ENCODE measurements around the gene BCKDHA.
"Not testable (repeated sequence)": the region's sequence is repeated elsewhere in the genome, so short reads cannot be mapped to it uniquely, and the experiment has no call there.

Gene BCKDHA

DNA sequence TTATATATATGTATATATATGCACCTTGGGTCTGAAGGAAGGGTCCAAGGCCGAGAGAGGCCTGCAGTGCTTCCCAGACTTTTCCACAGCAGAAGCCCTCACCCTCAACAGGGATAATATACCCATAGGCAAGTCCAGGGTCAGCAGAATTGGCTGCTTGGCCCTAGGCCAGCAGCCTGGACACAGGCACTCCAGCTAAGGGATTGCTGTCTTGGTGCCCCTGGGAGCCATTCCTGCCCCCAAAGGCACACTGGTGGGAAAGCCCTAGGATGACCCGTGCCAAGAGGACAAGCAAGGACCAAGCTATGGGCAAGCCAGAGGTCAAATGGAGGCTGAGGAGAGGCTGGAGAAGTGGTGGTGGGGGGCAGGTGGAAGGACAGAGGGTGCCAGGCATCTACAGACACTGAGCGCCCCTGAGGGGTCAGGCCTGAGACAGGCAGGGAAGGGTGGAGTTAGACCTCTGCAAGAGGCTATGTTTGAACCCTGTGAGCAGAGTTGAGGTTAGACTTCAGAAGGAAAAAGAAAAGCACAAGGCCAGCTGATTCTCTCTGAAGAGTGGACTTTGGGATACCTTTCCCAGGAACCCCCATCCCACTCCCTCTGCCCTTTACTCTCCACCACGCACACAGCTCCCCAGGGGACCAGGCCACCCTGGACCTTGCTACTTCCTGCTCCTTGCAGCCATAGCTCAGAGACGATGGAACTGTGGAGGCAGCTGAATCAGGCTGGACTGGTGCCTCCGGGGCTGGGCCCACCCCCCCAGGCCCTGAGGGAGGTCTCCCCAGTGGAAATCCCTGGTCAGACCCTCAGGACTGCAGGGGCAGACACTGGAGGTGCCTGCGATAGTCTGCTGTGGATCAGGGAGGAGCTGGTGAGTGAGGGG is 45.1 kb downstream of the BCKDHA start, which contains the start of gene ERICH4:
TSS of gene ERICH4 (plus strand) at position 684 of the 883 bp plus-strand sequence. CDS start at position 698, 14 bp downstream.
- no peak for DNase-seq (ENCODE audit: low read depth in 2 of 2, low spot score in 1 of 2)

DNA sequence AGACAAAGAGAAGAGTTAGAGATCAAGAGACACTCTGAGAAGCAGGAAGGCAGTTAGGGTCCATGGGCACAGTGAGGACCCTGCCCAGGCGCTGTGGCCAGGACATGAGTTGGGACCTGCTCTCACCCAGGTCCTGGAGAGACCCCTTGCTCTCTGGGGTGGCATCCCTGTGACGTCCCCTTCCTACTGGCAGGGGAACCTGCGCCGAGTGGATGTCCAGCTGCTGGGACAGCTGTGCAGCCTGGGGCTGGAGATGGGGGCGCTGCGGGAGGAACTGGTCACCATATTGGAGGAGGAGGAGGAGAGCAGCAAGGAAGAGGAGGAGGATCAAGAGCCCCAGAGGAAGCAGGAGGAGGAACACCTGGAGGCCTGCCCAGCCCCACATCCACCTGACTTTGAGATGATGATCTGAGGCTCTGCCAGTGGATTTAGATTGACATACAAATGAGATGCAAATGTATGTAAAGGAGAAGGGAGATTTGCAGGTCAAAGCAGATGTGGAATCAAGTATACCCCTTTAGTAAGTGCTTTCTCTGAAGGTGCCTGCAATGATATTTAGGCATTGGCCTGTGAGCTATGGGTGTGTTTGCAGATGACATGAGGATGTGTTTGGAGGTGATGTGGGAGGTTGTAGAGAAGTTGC is 46.3 kb downstream of the BCKDHA start:
- no peak for DNase-seq (ENCODE audit: low read depth in 2 of 2, low spot score in 1 of 2)

DNA sequence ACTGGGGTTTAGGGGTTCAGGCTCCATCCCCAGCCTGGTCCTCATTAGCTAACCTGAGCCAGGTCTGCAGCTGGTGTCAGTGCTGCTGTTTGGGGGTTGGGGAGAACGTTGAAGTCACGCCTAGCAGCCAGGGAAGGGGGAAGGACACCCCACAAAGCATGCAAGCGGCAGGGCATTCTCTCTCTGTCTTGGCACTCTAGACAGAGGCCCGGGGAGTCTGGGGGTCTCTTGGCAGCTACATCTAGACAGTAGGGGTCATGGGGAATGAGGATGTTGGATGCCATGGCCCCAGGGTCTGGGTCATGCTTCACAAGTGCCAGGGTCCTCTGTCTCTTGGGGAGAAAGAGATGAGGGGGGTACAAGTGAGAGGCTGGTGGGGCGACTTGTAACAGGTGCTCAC is 48.0 kb downstream of the BCKDHA start:
- no peak for DNase-seq (ENCODE audit: low read depth in 2 of 2, low spot score in 1 of 2)

DNA sequence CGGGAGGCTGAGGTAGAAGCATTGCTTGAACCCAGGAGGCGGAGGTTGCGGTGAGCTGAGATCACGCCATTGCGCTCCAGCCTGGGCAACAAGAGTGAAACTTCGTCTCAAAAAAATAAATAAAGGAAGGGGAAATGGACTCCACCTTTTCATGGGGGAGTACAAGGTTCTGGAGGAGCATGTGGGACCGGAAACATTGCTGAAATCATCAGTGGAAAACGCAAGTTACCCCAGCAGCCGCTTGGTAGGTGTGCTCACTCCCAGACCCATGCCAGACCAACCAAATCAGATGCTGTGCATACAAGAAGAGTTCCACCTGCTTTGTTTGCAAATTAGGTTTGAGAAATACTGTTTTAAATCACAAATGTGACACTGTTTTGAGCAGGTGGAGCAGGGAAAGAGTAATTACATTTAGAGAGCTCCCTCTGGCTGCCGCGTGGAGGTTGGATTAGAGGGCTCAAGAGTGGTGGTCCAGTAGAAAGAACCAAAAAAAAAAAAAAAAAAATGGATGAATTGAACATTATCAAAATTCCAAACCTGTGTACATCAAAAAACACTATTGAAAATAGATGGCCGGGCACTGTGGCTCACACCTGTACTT is 50.2 kb downstream of the BCKDHA start:
- no peak for DNase-seq (ENCODE audit: low read depth in 2 of 2, low spot score in 1 of 2)

DNA sequence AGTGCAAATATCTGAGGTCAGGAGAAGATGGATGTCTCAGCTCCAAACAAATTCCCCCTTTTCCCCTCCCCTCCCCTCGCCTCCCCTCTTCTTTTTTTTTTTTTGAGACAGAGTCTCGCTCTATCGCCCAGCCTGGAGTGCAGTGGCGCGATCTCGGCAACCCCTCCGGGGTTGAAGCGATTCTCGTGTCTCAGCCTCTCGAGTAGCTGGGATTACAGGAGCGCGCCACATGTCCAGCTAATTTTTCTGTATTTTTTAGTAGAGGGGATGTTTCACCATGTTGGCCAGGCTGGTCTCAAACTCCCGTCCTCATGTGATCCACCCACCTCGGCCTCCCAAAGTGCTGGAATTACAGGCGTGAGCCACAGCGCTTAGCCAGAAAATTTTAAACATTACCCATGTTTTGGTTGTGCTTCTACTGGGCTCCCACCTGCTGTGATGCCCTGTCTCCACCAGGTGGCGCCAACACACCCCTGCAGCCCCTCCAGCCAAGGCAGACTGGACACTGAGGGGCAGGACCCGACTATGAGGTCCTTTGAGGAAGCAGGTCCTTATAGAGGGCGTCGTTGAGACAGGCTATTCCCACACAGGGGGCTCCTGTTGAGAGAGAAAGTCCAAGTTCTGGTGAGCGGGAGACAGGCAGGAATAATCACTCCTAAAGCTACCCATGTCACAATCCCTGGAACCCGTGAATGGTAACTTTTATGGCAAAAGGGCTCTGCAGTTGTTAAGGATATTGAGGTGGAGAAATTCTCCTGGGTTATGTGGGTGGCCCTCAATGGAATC is 51.7 kb downstream of the BCKDHA start:
- peak; percentile 41 to 49 for DNase-seq (ENCODE audit: low read depth in 2 of 2, low spot score in 1 of 2)

DNA sequence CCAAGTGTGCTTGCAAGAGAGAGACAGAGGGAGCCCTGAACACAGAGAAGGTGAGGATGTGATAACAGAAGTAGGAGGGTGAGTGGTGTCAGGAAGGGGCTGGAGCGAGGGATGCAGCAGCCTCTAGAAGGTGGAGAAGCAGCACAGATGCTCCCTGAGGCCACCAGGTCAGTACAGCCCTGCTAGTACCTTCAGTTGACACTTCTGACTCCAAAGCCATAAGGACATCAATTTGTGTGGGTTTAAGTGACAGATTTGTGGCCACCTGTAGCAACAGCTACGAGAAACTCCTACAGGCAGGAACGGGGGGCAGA is 52.2 kb downstream of the BCKDHA start:
- no peak for DNase-seq (ENCODE audit: low read depth in 2 of 2, low spot score in 1 of 2)

DNA sequence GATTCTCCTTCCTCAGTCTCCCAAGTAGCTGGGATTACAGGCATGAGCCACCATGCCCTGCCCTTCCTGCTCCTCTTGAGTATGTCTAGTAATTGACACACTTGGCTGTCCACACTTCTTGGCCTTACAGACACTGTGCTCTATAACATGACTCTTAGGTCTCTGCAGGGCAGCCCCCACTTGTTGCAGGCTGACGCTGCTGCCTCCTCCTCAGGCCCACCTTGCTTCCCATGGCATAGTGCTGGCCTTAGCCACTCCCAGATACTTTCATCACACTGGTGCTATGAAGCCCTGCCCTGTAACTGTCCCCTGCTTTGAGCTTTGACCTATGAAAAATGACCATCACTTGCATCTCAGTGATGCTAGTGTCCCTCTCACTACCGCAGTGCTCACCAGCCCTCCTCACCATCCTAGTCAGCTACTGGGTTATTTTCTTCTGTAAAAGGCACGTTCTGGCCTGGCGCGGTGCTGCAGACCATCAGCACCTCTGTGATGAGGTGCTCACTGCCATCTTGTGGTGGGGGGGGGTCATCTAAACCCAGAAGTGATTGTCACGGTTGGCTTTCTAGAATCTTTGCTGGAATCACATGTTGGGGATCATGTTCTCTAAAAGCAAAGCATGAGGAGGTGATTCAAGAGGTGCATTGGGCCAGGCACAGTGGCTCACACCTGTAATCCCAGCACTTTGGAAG is 55.1 kb downstream of the BCKDHA start:
- no peak for DNase-seq (ENCODE audit: low read depth in 2 of 2, low spot score in 1 of 2)

DNA sequence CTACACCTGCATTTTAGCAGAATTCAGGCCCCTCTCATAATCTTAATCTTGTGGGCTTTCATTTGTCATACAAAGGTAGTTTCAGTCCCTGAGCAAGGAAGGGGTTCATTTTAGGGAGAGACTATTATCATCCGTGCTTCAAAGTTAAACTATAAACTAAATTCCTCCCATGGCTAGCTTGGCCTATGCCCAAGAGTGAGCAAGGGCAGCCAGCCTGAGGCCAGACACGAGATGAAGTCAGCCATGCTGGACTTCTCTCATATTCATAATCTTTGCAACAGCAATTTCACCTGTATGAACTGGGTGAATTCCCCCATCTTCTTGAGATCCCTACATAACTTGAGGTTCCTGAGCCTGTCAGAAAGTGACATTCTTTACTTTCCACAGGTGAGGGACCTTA is 58.3 kb downstream of the BCKDHA start:
- DNase-seq (ENCODE audit: low read depth in 2 of 2, low spot score in 1 of 2): no peak

DNA sequence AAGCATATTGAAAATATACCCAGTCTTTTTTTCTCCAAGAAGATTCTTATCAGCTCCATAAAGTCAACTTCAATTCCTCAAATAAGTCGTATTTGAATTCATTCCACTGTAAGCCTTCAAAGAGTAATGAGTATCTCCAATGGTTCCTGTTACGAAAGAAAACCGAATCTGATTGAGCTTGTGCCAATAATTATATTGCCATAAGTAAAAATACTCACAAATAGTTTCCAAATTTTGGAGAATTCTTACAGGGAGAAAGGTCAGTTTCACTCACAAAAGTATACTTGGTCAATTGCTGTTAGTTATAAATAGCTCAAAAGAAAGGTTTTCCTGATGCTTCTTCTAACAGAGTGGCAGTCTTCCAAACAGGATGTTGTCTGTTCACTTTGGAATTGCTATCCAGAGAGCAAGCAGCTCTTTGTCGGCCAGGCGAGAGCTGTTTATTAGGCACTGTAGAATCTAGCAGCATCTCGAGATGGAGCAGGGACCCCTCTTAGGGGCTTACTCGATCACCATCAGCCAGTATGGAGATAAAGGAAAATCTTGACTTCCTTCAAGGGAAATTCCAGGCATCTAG is 58.8 kb downstream of the BCKDHA start:
- DNase-seq (ENCODE audit: low read depth in 2 of 2, low spot score in 1 of 2): no peak

DNA sequence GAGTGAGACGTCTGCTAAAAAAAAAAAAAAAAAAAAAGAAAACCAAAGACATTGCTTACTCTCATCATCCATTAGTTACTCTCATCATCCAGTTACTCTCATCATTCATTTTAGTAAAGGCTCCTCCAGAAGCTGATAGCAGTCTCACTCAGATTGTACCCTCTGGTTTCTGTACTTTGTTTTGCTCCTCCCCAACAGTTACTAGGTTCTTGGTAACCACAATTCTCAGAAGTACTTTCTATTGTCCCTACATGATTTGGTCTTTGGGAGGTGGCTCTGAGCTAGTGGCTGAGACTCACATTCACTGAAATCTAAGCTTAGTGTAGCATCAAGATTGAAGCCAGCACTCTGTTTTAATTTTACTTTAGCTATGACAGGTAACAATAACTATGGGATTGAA is 59.6 kb downstream of the BCKDHA start:
- DNase-seq (ENCODE audit: low read depth in 2 of 2, low spot score in 1 of 2): no peak

DNA sequence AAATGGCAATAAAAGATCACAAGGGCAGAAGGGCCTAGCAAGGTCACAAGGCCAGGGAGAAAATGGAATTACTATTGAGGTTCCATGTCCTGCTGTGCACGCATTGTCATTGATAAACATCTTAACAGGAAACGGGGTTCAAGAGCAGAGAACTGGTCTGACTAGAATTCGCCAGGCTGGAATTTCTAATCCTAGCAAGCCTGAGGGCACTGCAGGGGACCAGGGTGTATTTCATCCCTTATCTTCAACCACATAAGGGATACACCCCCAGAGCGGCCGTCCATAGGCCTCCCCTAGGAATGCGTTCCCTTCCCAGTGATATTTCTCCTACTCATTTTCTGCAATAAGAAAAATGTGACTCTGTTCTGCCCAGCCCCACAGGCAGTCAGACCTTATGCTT is 64.9 kb downstream of the BCKDHA start:
- DNase-seq (ENCODE audit: low read depth in 2 of 2, low spot score in 1 of 2): no peak

DNA sequence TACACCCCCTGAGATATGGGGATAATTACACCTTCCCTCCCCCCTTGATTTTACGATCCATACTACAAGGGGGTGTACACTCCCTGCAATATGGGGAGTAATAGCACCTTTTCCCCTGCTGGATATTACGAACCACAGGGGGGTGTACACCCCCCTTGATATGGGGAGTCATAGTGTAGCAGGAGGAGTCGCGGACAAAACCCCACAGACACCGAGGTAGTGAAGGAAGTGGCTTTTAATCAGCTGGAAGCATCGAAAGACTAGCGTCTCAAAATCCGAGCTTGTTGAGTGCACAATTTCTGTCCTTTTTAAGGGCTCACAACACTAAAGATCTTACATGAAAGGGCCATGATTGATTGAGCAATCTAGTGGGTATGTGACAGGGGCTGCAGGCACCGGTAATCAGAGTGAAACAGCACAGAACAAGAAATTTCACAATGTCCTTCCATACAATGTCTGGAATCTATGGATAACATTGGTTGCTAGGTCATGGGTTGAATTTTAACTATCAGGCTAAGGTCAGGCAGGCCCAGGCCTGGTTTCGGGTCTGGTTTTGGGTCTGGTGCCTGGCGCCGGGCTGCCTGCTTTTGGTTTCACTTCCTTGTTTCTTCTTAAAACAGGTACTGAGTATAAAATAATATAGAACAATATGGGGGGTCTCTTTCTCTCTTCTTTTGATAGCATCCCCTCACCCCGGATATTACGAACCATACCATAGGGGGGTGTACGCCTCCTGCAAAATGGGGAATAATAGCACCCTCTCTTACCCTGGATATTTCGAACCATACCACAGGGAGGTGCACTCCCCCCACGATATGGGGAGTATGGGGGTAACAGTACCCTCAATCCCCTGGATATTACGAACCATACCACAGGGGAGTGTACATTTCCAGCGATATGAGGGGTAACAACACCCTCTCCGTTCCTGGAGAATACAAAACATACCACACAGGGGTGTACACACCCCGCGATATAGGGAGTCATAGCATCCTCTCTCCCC is 65.9 kb downstream of the BCKDHA start:
- not testable (repeated sequence) for DNase-seq (ENCODE audit: low read depth in 2 of 2, low spot score in 1 of 2)
